ENCODE measurements around the gene PLEKHG3.

The PLEKHG3 gene

DNA sequence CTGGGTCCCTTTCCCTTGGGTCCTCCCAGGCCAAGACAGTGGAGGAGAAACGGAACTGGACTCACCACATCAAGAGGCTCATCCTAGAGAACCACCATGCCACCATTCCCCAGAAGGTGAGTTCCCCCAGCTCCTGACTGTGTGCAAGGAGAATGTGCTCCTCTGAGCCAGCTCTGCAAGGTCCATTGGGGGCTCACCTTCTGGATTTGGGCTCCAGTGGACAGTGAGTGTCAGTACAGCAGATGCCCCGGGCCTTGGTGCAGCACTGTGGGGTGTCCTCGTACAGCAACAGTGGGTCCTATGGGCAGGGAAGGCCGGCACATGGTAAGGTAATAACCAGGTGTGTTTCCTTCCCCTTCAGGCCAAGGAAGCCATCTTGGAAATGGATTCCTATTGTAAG is 27.8 kb downstream of the PLEKHG3 start:
- H3K27ac ChIP-seq: no peak overlapping the region
- no peak for TF ChIP-seq CTCF (conservative IDR thresholded peaks at IDR 0.05)
- no peak for TF ChIP-seq ZFX (IDR thresholded peaks at IDR 0.05)

- no peak overlapping the region for H3K27ac ChIP-seq
- TF ChIP-seq CTCF (conservative IDR thresholded peaks at IDR 0.05) (no peak), ZFX (IDR thresholded peaks at IDR 0.05) (no peak)
These were observed 28.4 kb downstream of the PLEKHG3 start for GRCh38 chr14:64732536-64733120.

GRCh38 chr14:64733321-64733720 is 29.1 kb downstream of the PLEKHG3 start:
- no peak for TF ChIP-seq ZFX (IDR thresholded peaks at IDR 0.05)
- TF ChIP-seq CTCF (conservative IDR thresholded peaks at IDR 0.05): no peak
- no peak overlapping the region for H3K27ac ChIP-seq

- no peak for TF ChIP-seq CTCF (conservative IDR thresholded peaks at IDR 0.05)
- H3K27ac ChIP-seq: no peak overlapping the region
These were observed 29.7 kb downstream of the PLEKHG3 start for GRCh38 chr14:64733899-64734298.

DNA sequence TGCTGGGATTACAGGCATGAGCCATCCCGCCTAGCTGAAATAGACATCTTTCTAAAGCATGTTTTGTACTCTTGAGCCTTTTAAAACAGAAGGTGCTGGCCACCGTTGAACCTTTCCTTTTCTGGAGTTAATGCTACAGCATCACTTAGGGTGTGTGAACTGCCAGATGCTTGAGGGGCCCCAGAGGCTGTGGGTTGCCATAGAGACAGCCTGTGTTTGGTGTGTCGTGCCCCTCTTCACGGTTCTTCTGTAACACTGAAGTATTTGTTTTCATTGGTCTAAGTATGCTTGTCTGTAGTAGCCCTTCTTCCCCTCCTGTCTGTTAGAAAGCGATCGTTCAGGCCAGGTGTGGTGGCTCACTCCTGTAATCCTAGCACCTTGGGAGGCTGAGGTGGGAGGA is 30.8 kb downstream of the PLEKHG3 start:
- TF ChIP-seq ZFX (IDR thresholded peaks at IDR 0.05) (no peak), CTCF (conservative IDR thresholded peaks at IDR 0.05) (no peak)
- no peak overlapping the region for H3K27ac ChIP-seq

GRCh38 chr14:64736271-64737169 is 32.3 kb downstream of the PLEKHG3 start:
- no peak for TF ChIP-seq ZFX (IDR thresholded peaks at IDR 0.05)
- no peak for TF ChIP-seq CTCF (conservative IDR thresholded peaks at IDR 0.05)
- H3K27ac ChIP-seq: peak overlapping the region; percentile 49

Data from C4-2B (cell line).